Measurements from ENCODE around the gene SPATA13.

Gene SPATA13

DNA sequence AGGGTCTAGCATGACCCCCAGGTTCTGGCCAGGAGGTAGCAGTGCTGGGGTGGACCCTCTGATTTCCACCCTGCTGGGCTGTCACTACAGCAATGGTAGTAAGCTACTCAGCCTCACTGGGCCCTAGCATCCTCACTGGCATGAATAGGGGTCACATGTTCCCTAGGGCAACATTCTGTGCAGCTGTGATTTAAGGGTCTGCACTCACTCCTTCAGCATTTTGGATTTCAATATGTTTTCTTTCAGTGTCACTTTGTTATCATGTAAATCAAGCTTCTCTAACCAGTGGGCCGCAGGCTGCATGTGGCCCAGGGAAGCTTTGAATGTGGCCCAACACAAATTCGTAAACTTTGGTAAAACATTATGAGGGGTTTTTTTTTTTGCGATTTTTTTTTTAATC lies 57.8 kb downstream of the SPATA13 start:
- no peak for TF ChIP-seq CTCF (IDR thresholded peaks at IDR 0.05; ENCODE audit: low read depth, low read length, missing control alignments)
- no peak overlapping the region for H3K4me3 ChIP-seq (ENCODE audit: low read depth, low read length)
- DNase-seq (ENCODE audit: low read depth) = no peak

DNA sequence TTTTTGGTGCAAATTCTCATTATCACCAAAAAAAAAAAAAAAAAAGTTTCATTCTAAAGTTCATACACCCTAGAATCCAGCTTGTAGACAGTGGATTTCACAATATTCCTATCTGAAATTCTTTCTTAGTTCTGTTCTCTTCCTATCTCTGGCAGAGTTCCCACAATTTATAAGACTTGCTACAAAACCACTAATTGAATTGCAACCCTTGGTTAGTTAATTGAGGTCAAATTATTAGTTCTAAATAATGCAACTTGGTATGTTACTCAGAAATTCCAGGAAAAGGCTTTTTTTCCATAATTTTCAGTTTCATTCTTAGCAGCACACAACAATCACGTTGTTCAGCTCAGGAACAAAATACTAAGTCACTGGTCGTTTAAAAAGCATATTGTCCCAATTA lies 58.5 kb downstream of the SPATA13 start:
- no peak for DNase-seq (ENCODE audit: low read depth)
- H3K4me3 ChIP-seq (ENCODE audit: low read depth, low read length) = no peak overlapping the region
- TF ChIP-seq CTCF (IDR thresholded peaks at IDR 0.05; ENCODE audit: low read depth, low read length, missing control alignments) = no peak

DNA sequence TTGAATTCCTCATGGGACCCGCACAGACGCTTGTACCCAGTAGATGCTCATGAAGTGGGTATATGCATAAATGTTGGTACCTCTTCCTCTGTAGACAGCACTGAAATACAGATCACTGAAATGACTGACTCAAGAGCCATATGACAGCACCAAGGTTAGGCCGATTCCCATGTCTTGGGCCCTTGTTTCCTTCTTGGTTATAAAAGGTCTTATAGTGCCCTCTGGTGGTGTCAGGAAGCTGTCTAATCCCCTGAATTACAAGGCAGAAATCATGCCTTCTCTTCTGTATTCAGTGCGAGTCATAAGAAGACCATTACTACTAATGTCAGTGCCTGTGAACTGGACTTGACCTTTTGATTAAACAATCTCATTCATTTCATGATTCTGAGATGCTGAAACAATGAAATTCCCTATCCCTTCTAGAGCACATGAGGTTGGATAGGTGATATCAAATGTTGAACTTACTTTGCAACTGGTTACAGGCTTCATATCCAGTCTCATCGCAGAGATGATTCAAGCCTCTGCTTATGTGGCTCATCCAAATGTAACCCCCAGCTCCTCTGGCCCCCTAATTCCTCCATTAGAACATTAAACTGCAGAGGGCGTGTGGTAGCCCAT lies 59.7 kb downstream of the SPATA13 start:
- H3K4me3 ChIP-seq (ENCODE audit: low read depth, low read length) = no peak overlapping the region
- peak; percentile 69 for TF ChIP-seq CTCF (IDR thresholded peaks at IDR 0.05; ENCODE audit: low read depth, low read length, missing control alignments)
- peak; percentile 66 for DNase-seq (ENCODE audit: low read depth)

- H3K4me3 ChIP-seq (ENCODE audit: low read depth, low read length) = no peak overlapping the region
- no peak for DNase-seq (ENCODE audit: low read depth)
- no peak for TF ChIP-seq CTCF (IDR thresholded peaks at IDR 0.05; ENCODE audit: low read depth, low read length, missing control alignments)
Measured at GRCh38 chr13:24221007-24221406, 60.5 kb downstream of the SPATA13 start.

GRCh38 chr13:24222756-24223155 lies 62.2 kb downstream of the SPATA13 start:
- DNase-seq (ENCODE audit: low read depth) = no peak
- H3K4me3 ChIP-seq (ENCODE audit: low read depth, low read length) = no peak overlapping the region
- TF ChIP-seq CTCF (IDR thresholded peaks at IDR 0.05; ENCODE audit: low read depth, low read length, missing control alignments) = no peak

- DNase-seq (ENCODE audit: low read depth) = no peak
- peak overlapping the region; percentile 30 for H3K4me3 ChIP-seq (ENCODE audit: low read depth, low read length)
- TF ChIP-seq CTCF (IDR thresholded peaks at IDR 0.05; ENCODE audit: low read depth, low read length, missing control alignments) = no peak
Measured at GRCh38 chr13:24223341-24224231, 63.1 kb downstream of the SPATA13 start.
